SH-SY5Y (cell line): ENCODE measurements around the gene CFAP251.

Experiments used
- GATA2 ChIP-seq: IDR thresholded peaks from 2 replicates; pipeline ENCODE4 v1.6.1; 2011; ENCODE audit warnings: mild to moderate bottlenecking, low read depth, low read length
- GATA3 ChIP-seq: IDR thresholded peaks from 2 replicates; pipeline ENCODE4 v1.6.1; 2011; ENCODE audit warnings: low read depth, mild to moderate bottlenecking, low read length, moderate library complexity

- TF ChIP-seq GATA2: no peak
- no peak for TF ChIP-seq GATA3
These were observed 96.4 kb downstream of the CFAP251 start for GRCh38 chr12:122014781-122015180.
